ENCODE results near the gene MTARC2. TPM values are rescaled to one million over a fixed set of nuclear protein-coding genes. Genes with fewer than 3 reads are reported as not detected.
"Not testable (repeated sequence)": the region's sequence is repeated elsewhere in the genome, so short reads cannot be mapped to it uniquely, and the experiment has no call there.

Gene MTARC2
- total RNA-seq, 1 donor from 2014 or later: 8.6 TPM

DNA sequence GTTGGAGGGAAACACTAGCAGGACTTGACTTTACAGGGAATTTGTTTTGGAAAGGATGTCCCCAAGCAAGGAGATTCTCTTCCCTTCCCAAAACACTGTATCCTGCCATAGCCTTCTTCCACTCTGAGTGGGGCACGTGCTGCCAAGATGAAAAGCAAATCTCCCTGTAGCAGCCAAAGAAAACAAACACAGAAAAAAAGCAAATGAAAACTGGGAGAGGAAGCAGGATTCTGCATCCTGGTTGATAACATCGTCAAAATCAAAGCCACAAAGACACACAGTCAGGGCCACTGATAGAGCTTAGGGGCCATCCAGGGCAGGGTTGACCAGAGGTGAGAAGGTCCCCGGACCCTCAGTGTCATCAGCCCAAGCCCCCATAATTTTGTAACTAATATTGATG is 16.0 kb upstream of the MTARC2 start:
- DNase-seq (ENCODE audit: low read depth in 2 of 2): peak; percentile 56 to 76

DNA sequence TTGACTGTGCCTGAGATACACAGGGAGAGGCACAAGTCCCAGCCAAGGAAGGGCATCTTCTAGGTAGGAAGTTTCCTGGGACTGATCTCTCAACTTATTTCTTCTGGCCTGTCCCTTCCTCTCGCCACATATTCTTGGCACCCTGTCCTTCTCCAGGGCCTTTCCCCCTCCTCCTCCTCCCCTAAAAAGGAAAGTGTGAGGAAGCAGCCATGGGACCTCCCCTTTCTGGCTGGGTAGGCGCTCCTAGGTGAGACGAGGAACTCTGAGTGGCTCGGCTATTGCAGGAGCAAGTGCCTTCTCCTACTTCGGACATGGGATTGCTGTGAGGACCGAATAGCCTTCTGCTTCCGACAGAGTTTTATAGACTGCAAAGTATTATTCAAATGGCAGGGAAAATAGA is 15.5 kb upstream of the MTARC2 start:
- peak in 1 of 2 donors; percentile 42 for DNase-seq (ENCODE audit: low read depth in 2 of 2)

DNA sequence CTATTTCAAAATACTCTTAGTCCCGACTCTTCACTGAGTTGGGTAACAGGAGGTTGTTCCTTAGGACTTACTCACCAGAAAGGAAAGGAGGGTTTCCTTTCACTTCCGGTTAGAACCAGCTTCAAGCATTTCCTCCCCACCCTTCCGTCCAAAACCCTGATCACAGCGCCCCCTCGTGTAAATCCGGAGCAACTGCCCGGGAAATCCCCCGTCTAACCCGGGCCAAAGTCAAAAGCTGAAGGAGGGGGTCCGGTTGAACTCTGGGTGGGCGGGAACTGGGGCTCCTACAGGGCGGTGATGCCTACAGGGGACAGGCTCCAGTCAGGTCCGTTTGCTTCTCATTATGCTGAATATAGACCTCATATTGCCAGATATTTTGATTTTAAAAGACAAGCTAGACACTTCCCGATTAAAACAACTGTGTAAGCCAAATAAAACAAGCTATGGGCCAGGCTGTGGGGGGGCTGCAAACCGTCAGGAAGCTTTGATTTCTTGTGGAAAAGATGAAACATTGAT is 15.0 kb upstream of the MTARC2 start:
- peak; percentile 86 to 89 for DNase-seq (ENCODE audit: low read depth in 2 of 2)

DNA sequence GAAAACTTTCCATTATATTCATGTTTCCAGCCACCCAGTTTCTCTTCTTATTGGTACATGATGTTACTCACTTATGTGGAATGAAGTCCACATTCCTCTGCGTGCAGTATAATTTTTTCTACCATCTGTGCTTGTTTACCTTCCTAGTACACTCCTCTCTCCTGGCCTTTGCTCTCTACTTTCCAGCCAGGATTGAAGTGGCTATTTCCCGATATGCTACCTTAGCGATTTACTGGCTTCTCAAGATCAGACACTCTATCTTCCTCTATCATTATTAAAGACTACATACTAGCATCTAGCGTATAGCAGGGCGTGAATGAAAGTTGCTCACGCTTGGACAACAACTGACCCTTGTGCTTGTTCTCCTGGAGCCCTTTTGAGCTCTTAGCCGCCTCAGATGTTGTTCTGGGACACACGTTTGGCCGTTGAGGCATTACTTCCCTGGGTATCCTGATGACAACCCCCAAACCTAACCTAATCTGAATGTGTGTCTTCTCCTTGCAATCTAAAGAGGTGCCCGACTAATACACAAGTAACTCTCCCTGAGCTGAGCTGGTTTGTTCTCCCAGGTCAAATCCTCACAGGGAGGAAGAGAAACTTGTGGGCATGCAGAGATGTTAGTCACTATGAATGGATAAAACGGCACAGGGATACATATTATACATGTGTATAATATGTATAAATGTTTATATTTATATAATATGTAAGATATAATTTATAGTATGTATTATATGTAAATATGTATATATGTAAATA is 13.4 kb upstream of the MTARC2 start:
- DNase-seq (ENCODE audit: low read depth in 2 of 2): peak; percentile 79 to 87

DNA sequence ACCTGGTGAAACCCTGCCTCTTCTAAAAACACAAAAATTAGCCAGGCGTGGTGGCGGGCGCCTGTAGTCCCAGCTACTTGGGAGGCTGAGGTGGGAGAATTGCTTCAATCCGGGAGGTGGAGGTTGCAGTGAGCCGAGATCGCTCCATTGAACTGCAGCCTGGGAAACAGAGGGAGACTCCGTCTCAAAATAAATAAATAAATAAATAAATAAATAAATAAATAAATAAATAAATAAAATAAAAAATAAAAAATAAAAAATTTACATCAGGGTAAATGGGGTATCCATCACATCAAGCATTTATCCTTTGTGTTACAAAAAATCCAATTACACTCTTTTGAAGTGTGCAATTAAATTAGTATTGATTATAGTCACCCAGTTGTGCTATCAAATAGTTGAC is 11.8 kb upstream of the MTARC2 start:
- not testable (repeated sequence) for DNase-seq (ENCODE audit: low read depth in 2 of 2)

DNA sequence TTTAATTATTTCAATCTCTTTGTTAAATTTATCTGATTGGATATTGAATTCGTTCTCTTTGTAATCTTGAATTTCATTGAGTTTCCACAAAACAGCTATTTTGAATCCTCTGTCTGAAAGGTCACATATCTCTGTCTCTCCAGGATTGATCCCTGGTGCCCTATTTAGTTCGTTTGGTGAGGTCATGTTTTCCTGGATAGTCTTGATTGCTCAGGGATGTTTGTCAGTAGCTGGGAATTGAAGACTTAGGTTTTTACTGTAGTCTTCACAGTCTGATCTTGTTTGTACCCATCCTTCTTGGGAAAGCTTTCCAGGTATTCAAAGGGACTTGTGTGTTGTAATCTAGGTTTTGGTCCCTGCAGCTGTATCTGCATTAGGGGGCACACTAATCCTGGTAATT is 6.8 kb upstream of the MTARC2 start:
- no peak for DNase-seq (ENCODE audit: low read depth in 2 of 2)

DNA sequence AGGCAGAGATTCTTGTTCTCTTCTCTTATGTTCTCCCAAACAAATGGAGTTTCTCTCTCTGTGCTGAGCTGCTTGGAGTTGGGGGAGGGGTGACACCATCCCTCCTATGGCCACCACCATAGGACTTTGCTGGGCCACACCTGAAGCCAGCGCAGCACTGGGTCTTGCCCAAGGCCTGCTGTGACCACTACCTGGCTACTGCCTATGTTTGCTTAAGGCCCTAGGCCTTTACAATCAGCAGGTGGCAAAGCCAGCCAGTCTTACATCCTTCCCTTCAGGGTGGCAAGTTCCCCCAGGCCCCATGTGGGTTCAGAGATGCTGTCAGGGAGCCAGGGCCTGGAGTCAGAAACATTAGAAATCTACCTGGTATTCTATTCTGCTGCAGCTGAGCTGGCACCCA is 6.3 kb upstream of the MTARC2 start:
- no peak for DNase-seq (ENCODE audit: low read depth in 2 of 2)

DNA sequence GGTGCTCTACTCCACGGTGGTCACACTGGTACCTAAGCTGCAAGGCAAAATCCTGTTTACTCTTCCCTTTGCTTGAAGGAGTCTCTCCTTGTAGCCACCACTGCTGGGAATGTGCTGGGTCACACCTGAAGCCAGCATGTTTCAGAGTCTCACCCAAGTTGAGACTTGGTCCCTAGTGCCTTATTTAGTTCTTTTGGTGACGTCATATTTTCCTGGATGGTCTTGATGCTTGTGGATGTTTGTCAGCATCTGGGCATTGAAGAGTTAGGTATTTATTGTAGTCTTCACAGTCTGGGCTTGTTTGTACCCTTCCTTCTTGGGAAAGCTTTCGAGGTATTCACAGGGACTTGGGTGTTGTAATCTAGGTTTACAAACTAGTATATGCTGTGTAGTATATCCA is 5.6 kb upstream of the MTARC2 start:
- no peak for DNase-seq (ENCODE audit: low read depth in 2 of 2)

DNA sequence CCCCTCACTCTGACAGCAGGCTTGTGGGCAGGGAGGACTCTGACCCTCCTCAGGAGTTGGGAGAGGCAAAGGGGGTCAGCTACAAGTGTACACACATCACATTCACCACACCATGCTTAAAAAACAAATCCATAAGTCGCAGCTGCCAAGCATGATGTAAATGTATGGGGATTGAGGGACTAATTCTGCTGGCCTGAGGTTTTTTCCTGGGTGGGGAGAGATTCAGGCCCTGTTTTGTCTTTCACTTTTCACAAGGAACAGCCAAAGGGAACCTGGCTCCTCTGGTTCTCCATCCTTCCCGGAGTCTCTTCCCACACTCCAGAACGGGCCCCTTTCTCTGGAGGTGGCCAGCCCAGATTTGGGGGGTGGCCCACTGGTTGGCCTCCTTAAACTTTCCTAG is 1.3 kb upstream of the MTARC2 start:
- DNase-seq (ENCODE audit: low read depth in 2 of 2): no peak

DNA sequence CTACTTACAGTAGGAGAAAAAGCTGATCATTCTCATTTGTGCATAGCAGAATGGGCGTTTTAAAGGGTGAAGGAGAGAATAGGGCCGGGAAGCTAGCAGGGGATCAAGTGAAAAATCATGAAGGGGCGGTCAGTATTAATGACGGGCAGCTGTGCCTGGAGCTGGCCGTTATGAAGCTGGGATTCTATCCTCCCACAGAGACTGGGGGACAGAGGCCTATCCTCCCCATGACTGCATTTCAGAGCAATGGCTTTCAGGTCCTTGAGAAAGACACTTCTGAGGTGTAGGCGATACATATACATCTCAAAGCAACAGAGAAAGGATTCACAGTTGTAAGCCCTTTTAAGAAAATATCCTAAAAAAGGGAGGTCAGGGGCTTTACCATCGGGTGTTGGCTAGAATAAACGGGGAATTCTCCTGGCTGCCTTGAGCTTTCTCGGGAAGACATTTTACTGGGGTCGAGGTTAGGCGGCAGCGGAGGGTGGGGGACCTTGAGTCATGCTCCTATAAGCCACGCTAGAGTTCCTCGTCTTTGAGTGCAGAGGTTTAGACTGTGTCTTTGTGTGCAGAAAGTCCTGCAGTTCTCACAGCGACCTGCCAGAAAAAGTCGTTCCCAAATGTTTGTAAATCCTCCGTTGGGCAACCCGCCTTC is 559 bp upstream of the MTARC2 start:
- no peak for DNase-seq (ENCODE audit: low read depth in 2 of 2)

DNA sequence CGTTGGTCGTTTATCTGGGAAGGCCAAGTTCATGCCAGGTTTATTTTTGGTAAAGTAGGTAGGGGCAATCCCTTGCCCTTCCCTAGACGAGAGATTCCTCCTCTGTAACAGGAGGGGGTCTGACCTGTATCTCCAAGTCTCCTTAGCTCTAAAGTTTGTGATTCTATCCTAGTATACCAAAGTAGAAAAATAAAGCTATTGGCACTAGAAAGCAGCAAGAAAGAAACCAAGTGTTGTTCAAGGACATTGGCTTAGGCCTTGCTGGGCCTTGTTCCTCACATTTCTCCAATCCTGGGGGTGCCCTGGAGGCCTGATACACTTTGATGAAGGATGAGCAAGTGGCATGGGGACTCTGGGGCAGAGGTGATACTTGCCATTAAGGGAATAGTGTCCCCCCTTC is 814 bp downstream of the MTARC2 start:
- no peak for DNase-seq (ENCODE audit: low read depth in 2 of 2)

DNA sequence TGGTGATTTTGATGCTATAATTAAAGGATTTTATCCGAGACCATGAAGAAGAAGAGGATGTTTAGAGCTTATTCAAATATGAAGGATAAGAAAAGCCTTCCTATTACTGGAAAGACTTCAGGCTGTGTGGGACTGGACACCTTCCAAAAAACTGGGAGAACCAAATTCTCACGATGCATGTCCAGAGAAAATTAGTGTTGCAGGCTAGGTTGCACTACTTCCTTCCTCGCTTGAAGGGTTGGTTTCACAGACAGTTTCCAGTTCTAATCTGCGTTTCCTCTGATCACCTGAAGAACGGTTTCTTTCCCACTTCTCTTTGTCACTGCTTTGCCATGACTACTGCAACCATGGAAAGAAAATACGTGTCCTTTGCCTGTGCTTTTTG is 2.0 kb downstream of the MTARC2 start:
- peak in 1 of 2 donors; percentile 18 for DNase-seq (ENCODE audit: low read depth in 2 of 2)

DNA sequence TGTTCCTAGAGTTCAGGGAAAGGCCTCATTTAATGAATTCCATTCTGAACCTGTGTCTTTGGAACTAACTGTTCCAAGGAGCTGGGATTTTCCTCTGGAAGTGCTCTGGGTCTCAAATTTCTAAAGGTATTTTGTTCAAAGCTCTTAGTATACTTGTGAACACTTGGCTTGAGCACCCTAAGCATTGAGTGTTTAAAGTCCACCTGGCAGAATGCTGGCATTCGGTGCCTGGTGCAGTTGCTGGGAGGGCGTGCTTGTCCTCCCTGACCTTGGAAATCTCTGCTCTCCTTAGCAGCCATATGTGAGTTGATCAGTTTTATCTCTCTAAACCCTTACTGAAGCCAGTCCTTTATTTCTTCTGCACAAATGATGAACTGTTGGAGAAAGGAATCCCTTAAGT is 3.0 kb downstream of the MTARC2 start:
- no peak for DNase-seq (ENCODE audit: low read depth in 2 of 2)

DNA sequence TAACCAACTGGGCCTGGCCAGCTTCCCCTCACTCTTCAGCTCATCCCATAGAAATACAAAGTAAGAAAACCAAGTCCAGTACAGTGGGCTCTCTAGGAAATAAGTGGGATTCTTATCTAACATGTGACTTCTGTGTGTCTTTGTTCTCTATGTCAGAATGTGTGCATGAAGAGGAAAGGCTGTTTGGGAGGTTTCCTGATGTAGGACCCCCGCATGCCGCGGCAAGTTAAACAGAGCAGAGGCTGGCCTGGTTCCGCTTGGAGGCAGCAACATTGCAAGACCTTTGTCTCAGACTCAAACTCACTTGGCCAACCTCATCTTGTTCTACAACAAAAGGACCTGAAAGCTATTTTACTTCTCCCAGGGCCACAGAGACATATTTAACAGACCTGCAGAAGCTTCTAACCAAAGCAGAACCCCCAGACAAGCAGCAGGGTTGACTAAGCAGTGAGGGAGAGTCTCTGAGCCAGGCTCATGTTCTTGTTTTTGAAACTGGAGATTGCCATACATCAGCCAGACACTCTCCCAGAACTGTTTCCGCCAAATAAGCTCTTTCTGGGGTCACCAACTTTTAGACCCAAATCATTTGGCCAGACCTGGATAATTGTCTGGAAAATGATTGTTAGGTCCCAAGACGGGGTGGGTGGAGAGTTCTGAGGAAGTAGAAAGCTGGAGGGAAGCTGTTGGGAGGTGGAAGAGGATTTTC is 6.2 kb downstream of the MTARC2 start:
- no peak for DNase-seq (ENCODE audit: low read depth in 2 of 2)

DNA sequence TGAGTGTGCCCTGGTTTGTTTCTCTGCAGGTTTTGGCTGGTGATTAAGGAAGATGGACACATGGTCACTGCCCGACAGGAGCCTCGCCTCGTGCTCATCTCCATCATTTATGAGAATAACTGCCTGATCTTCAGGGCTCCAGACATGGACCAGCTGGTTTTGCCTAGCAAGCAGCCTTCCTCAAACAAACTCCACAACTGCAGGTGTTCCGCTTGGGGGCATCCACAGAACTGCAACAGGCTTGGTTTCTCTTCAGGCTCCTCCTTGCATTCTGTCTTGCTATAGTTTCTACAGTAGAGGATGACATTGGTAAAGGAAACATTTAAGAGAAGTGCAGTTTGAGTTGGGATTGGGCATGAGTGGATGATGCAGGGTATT is 6.8 kb downstream of the MTARC2 start:
- no peak for DNase-seq (ENCODE audit: low read depth in 2 of 2)

DNA sequence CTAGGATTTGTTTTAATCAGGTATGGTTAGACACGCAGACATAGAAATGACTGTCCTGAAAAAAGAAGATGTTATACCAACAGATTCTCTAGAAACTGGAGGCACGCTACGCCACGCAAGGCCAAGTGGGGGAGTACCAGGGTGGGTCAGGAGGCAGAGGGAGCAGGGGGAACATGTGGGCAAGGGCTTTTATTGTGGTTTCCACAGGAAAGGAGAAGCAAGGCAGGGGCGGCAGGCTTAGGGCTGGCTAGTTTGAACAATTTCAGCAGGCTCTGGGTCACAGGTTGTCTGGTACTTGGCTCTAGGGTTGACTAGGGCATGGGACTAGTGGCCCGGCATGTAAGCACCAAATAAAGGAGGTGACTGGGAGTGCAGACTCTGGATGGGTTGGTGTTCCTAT is 7.2 kb downstream of the MTARC2 start:
- DNase-seq (ENCODE audit: low read depth in 2 of 2): no peak

DNA sequence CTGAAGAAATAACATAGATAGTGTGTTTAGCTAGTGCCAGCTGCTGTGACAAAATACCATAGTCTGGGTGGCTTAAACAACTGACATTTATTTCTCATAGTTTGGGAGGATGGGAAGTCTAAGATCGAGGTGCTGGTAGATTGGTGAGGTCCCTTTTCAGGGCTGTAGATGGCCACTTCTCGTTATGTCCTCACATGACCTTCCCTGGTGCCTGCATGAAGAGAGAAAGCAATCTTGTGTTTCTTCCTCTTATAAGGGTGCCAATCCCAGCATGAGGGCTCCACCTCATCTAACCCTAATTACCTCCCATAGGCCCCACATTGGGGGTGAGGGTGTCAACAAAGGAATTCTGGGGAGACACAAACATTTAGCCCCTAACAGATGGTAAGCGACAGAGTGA is 9.3 kb downstream of the MTARC2 start:
- DNase-seq (ENCODE audit: low read depth in 2 of 2): no peak

DNA sequence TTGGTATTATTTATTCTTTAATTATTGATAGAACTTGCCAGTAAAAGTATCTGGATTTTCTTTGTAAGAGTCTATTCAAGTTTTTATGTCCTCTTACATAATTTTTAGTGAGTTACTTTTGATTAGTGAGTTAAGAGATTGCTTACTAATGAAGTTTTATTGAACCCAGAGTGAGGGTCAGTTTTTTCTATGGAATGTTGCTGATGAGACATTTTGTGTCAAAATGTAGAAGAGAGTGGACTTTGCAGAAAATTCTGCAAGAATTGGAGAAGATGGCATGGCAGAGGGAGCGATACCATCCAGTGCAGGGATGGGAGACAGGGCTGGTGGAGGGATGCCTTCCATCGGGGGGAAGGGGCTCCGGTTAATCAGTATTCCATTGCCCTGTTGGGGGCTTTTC is 11.0 kb downstream of the MTARC2 start:
- DNase-seq (ENCODE audit: low read depth in 2 of 2): no peak

DNA sequence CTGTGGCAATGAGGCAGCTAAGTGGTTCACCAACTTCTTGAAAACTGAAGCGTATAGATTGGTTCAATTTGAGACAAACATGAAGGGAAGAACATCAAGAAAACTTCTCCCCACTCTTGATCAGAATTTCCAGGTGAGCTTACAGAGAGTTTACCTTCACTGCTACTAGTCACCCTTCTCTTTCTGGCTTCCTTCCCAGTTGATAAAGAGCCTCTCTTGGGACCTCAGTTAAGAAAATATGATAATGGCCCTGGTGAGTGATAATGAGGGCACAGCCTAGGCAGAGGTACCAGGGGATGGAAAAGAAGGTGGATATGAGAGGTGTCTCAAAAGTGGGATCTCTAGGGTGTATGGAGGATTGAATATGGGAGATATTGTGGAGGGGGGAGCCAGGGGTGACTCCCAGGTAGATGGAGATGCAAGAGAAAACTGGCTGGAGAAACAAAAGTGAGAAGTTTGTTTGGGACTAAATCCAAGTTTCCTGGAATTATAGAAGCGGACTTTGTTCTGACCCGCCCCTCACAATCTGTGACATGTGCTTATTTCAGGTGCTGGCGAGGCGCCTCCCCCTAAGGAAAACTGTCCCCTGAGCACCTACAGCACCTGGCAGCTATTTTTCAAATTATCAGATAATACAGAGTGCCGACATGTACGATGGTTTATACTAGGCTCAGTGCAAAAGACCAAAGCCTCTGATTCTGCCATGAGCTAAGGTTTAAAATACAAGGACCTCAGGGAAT is 13.7 kb downstream of the MTARC2 start:
- no peak for DNase-seq (ENCODE audit: low read depth in 2 of 2)

DNA sequence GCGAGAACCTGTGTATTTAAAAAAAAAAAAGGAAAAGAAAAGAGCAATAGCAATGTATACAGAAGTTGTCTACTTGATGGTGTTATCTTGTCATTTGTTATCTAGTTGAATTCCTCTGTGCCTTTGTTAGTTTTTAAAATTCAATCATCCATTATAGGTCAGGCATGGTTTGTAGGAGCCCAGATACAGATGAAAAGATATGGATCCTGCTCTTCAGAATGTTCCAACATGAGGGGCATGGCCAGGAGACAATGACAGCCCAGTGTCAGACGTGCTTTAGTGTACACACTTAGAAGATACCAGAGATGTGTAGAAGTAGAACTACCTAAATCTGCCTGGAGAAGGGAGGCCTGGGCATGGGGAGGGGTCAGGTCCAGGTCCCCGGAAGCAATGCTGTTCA is 16.6 kb downstream of the MTARC2 start:
- DNase-seq (ENCODE audit: low read depth in 2 of 2): no peak

DNA sequence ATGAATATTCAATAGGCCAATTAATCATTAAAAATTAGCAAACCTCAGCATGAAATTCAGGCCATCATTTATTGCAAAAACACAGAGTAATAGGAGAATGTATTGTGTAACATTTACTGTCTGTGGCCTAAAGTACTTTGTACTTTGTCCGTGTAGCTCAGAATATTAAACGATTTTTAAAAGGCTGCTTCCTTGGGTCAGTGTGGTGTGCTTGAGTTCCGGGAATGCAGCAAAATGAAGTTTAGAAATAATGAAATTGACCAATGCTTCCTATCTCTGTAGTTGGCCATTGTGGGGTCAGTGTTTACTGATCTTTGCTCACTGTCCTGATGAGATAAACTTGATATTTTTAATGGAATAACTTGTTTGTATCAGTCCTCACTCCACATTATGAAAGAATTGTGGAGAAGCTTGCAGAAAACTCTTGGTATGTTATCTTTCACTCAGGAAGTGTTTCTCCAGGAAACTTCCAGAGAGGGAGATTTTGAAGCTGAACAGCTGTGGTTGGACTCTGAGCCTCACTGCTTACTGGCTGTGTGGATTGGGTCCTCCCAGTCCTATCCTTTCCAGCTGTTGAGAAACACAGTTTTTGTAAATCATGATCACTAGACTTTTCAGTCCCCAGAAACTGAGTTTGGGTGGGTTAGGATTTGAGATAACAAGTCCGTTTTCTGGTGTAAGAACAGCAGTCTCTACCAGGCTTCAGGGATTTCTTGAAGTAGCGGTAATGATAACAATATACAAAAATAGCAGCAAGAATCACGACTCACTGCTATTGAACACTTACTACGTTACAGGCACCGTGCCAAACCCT is 19.4 kb downstream of the MTARC2 start:
- DNase-seq (ENCODE audit: low read depth in 2 of 2): no peak

Data from dermis microvascular lymphatic vessel endothelial cell (primary cell).